Smooth muscle cell (in vitro differentiated cells): Measurements from ENCODE around the gene ITPK1. TPM values are rescaled to one million over a fixed set of nuclear protein-coding genes. Genes with fewer than 3 reads are reported as not detected.

Experiments
- DNase-seq: peaks from one replicate; lab custom pipeline; 2025; ENCODE audit not compliant: unreplicated experiment; lab: John Stamatoyannopoulos, UW
- H2AFZ ChIP-seq: fragments of 200-600 bp; sonication (generic); 2 replicates; pipeline ENCODE4 v1.6.0; 2016; ENCODE audit warnings: antibody characterized with exemption, low read depth, mild to moderate bottlenecking
- H3F3A ChIP-seq: fragments of 200-600 bp; sonication (generic); 2 replicates; pipeline ENCODE4 v1.6.0; 2017; ENCODE audit warnings: antibody characterized with exemption, low read depth
- H3K27ac ChIP-seq: fragments of 200-600 bp; sonication (generic); 2 replicates; pipeline ENCODE4 v1.5.1; 2016; ENCODE audit warnings: low read depth, mild to moderate bottlenecking
- H3K27me3 ChIP-seq: fragments of 200-600 bp; sonication (generic); 2 replicates; pipeline ENCODE4 v1.6.1; 2016; ENCODE audit warnings: low read depth, mild to moderate bottlenecking
- H3K36me3 ChIP-seq: fragments of 200-600 bp; sonication (generic); 2 replicates; pipeline ENCODE4 v1.5.1; 2016; ENCODE audit warnings: low read depth
- H3K4me1 ChIP-seq: fragments of 200-600 bp; sonication (generic); 2 replicates; pipeline ENCODE4 v1.5.1; 2016; ENCODE audit warnings: low read depth
- H3K4me2 ChIP-seq: fragments of 200-600 bp; sonication (generic); 2 replicates; pipeline ENCODE4 v1.6.0; 2016; ENCODE audit warnings: mild to moderate bottlenecking
- H3K4me3 ChIP-seq: fragments of 200-600 bp; sonication (generic); 2 replicates; pipeline ENCODE4 v1.5.1; 2016; ENCODE audit warnings: mild to moderate bottlenecking
- H3K79me2 ChIP-seq: fragments of 200-600 bp; sonication (generic); 2 replicates; pipeline ENCODE4 v1.6.0; 2016; ENCODE audit warnings: low read depth, mild to moderate bottlenecking
- H3K9ac ChIP-seq: fragments of 200-600 bp; sonication (generic); 2 replicates; pipeline ENCODE4 v1.6.0; 2016; ENCODE audit warnings: low read depth
- H3K9me3 ChIP-seq: fragments of 200-600 bp; sonication (generic); replicated peaks from 2 replicates; pipeline ENCODE4 v1.5.1; 2016; ENCODE audit warnings: low read depth
- H4K20me1 ChIP-seq: fragments of 200-600 bp; sonication (generic); 2 replicates; pipeline ENCODE4 v1.6.0; 2016; ENCODE audit warnings: low read depth
- CTCF ChIP-seq: fragments of 200-600 bp; sonication (generic); IDR thresholded peaks from 2 replicates; pipeline ENCODE4 v1.5.1; 2017; ENCODE audit warnings: borderline replicate concordance, mild to moderate bottlenecking, antibody characterized with exemption; ENCODE audit not compliant: insufficient read depth, poor library complexity, severe bottlenecking
- WGBS: methylation state at CpG from one replicate; pipeline ENCODE4 v1.1.7; 2016; ENCODE audit warnings: low lambda C conversion rate; 5-methylcytosine and 5-hydroxymethylcytosine counted together
- polyA plus RNA-seq: library from polyadenylated mRNA; unstranded; fragments of >200 nt; fragmentation: Nextera tagmentation; extraction: Ambion mirVana; gene quantifications from 2 replicates; pipeline ENCODE4 v1.2.1, GENCODE V29; 2016
- total RNA-seq: library from RNA; depleted of rRNA; stranded (reverse); fragments of >200 nt; gene quantifications from 2 replicates; pipeline ENCODE4 v1.2.3, GENCODE V29; 2014

Gene ITPK1
- total and polyA plus RNA-seq, 2 experiments from 2014 or later = 9.2 to 14.2 TPM

GRCh38 chr14:92932448-92933395 lies 183.0 kb downstream of the ITPK1 start:
- Histone ChIP-seq H4K20me1 (no peaks in the 10 kb centered on the region), H3K9ac (no peak overlapping the region), H3K27ac (no peak overlapping the region), H3K79me2 (no peaks in the 10 kb centered on the region), H3K4me3 (no peak overlapping the region), H3K9me3 (no peaks in the 10 kb centered on the region), H2AFZ (no peak overlapping the region), H3K36me3 (no peaks in the 10 kb centered on the region), H3K4me2 (no peak overlapping the region), H3K4me1 (no peaks in the 10 kb centered on the region), H3K27me3 (no peaks in the 10 kb centered on the region), H3F3A (no peaks in the 10 kb centered on the region)
- DNase-seq = no peak
- no peak for TF ChIP-seq CTCF
- 91% methylated on average over 33 of the region's 35 CpGs for WGBS

GRCh38 chr14:92931681-92932447 lies 183.9 kb downstream of the ITPK1 start:
- no peak for DNase-seq
- Histone ChIP-seq H2AFZ (no peak overlapping the region), H3K4me1 (no peaks in the 10 kb centered on the region), H3K27ac (no peak overlapping the region), H4K20me1 (no peaks in the 10 kb centered on the region), H3F3A (no peaks in the 10 kb centered on the region), H3K4me2 (no peak overlapping the region), H3K9ac (no peak overlapping the region), H3K4me3 (no peak overlapping the region), H3K27me3 (no peaks in the 10 kb centered on the region), H3K79me2 (no peaks in the 10 kb centered on the region), H3K9me3 (no peaks in the 10 kb centered on the region), H3K36me3 (no peaks in the 10 kb centered on the region)
- TF ChIP-seq CTCF = no peak
- 94% methylated on average over 18 of the region's 18 CpGs for WGBS

GRCh38 chr14:92930737-92931602 lies 184.8 kb downstream of the ITPK1 start:
- no peak for DNase-seq
- Histone ChIP-seq H3K27me3 (no peaks in the 10 kb centered on the region), H3K9me3 (no peaks in the 10 kb centered on the region)

More at GRCh38 chr14:92930737-92931602, 184.8 kb downstream of the ITPK1 start:
- no peak overlapping the region for H2AFZ ChIP-seq
- no peak overlapping the region for H3K9ac ChIP-seq
- H3K4me1 ChIP-seq = no peaks in the 10 kb centered on the region
- H4K20me1 ChIP-seq = no peaks in the 10 kb centered on the region
- no peak overlapping the region for H3K27ac ChIP-seq
- no peaks in the 10 kb centered on the region for H3K36me3 ChIP-seq
- H3K4me2 ChIP-seq = no peak overlapping the region
- WGBS = 77% methylated on average over 8 of the region's 8 CpGs
- no peak overlapping the region for H3K4me3 ChIP-seq
- no peak for TF ChIP-seq CTCF
- H3F3A ChIP-seq = no peaks in the 10 kb centered on the region
- no peaks in the 10 kb centered on the region for H3K79me2 ChIP-seq
